Germinal center (tissue), 1 donor: ENCODE results near the gene KLKB1.
A peak's percentile ranks its signal among the peaks of the same experiment; 100 is the strongest.

Experiments
- DNase-seq: peaks from one replicate; pipeline ENCODE4 v3.0.0; 2012; ENCODE audit warnings: mixed read lengths, low spot score

Gene KLKB1

DNA sequence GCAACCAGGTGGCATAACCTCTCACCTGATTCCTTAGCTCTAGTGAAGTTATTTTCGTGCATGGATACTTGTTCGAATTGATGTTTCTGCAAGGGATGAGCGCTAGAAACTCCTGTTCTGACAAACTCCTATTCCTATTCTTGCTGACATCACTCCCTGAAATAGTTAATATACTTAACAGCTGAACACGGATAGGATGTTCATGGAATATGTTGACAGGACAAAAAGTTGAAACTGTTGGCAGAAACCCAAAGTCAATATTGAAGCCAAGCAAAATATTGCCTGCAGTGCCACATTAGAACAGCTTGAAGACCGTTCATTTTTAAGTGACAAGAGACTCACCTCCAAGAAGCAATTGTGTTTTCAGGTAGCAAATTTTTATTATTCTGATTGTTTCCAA lies at the start of gene KLKB1:
TSS of gene KLKB1 (plus strand) at position 287 of the 400 bp plus-strand sequence. CDS start 689 bp downstream, outside the sequence.
- no peak for DNase-seq

DNA sequence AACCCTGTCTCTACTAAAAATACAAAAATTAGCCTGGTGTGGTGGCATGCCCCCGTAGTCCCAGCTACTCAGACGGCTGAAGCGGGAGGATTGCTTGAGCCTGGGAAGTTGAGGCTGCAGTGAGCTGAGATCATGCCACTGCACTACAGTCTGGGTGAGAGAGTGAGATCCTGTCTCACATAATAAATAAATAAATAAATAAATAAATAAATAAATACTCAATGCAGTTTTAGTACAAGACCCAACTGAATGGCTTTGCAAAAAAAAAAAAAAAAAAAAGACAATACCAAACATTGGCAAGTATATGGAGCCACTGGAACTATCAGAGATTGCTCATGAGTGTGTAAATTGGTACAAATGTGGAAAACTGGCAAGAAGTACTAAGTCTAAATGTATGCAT lies 39.2 kb upstream of the KLKB1 start:
- DNase-seq = no peak

DNA sequence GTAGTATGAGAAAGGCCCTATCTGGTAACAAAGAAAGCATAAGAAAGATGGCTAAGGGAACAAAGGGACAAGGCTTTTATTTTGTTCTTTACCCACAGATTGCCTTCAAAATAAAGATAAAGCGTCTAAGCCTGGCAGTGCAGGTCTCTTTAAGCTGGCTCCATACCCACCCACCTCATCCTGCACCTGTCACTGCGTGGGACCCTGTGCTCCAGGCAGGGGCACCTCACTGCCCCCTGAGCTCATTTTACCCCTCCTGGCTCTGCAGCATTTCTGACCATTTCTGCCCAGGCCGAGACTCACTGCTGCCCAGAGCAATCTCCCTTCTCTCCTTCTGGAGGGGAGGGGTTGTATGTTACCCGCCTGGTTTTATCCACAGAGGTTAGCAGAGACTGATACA lies 37.7 kb upstream of the KLKB1 start:
- no peak for DNase-seq

DNA sequence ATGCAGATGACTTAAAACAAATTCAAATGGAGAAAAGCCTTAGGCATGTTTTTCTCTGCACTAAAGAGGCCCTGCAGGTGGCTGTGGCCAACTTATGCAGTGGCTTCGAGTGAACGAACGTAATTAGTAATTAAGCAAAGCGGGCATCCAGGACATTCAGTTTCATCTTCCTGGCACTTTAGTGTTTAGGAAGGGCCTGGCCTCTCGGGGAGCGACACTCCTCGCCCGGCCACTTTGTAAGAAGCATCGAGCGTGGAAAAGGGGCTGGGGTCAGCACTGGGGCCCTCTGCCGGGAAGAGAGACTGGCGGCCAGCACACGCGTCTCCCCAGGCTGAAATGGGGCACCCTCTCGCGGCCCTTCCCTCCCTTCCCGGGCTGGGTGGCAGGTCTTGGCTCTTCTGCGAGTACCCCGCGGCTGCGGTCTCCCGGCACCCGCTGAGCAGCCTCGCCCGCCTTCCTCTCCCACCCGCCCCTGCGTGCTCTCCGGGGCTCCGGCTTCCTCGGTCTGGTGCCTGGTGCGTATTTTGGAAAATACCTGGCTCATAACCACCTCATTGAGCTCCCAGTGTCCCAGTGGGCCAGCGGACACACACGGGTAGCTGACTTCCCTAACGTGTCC lies 36.6 kb upstream of the KLKB1 start:
- DNase-seq = peak; percentile 69

DNA sequence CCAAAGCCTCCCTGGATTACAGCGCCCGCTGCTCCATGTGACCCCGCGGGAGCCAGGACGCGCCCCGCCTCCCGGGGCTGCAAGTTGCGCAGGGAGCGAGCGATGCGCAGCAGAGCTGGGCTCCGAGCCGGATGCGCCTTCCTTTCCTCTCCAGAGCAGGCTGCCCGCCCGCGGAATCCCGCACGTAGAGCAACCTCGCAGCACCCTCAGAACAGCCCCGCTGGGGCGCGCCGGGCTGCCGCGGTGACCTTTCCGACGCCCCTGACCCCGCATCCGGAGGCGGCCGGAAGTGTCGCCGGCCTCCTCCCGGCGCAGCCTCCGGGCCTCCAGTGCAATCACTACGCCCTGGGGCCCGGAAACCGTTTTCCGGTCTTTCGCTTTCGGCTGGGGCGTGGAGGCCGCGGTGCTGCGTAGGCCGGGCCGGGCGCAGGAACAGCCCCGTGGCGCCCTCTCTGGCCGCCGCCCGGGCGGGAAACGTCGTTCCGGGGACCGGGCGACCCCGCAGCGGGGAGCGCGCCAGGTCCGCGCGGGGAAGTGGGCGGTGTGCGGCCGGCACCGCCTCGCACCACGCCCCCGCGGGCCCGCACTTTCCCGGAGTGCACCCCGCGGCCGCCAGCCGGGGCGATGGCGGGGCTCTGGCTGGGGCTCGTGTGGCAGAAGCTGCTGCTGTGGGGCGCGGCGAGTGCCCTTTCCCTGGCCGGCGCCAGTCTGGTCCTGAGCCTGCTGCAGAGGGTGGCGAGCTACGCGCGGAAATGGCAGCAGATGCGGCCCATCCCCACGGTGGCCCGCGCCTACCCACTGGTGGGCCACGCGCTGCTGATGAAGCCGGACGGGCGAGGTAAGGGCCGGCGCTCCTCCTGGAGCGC lies 35.9 kb upstream of the KLKB1 start, which contains the start of gene CYP4V2:
TSS of gene CYP4V2 (plus strand) at position 368 of the 866 bp plus-strand sequence. CDS start at position 625, 257 bp downstream.
- peak; percentile 89 for DNase-seq

DNA sequence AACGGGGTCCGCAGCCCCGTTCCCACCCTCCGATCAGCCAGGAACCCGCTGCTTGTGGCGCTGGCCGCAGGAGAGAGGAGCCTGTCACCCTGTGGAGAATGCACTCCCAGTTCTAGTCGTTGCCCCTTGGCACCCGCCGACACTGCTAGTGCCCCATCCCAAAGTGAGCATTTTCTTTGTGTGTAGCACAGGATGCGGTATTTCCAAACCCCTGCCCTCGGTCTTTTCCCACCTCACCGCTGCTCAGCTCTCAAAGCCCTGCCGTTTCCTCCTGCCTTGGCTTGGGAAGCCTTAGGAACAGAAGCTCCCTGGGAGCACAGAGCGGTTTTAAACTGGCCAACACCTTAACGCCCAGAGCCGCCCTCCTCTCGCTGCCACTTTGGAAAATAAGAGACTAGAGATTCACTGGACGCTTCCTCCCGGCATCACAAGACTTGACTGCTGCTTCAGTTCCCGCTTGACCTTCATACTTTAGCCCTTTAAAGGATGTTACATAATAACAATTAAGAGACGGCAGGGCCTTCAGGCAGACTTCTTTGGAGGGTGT lies 35.2 kb upstream of the KLKB1 start:
- peak; percentile 34 for DNase-seq

DNA sequence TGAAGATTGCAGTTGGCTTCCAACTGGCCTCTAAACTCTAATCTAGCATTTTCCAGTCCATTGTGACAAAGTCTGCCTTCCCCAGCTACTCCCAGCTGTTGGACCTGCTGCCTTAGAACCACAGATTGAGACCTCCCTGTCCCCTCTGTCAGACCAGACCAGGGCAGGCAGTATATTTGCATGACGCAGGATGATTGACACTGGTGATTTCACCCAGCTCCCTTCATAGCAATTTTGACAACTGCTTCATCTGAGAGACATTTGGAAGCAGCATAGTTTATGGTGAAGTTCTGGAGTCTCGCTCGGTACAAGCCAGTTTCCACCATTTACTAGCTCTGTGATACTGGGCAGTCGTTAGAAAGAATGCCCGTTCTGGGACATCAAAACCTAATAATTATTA lies 33.5 kb upstream of the KLKB1 start:
- no peak for DNase-seq

DNA sequence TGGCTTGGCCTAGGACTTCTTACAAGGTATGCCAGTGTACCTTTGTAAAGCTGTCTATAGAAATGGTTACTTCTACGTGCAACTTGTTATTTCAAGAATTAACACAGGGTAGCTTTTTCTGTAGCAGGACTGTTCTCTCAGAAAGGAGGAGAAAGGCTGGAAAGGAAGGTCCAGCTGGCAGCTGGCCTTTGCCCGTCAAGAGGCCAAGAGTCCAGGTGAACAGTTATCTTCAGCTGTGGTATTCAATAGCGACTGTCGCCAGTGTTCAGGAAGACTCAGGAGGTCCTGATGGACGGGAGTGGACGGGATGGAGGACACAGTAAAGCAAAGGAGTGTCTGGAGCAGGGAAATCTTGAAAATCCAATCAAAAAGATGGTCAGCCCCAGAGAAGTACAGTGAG lies 31.2 kb upstream of the KLKB1 start:
- DNase-seq = no peak

DNA sequence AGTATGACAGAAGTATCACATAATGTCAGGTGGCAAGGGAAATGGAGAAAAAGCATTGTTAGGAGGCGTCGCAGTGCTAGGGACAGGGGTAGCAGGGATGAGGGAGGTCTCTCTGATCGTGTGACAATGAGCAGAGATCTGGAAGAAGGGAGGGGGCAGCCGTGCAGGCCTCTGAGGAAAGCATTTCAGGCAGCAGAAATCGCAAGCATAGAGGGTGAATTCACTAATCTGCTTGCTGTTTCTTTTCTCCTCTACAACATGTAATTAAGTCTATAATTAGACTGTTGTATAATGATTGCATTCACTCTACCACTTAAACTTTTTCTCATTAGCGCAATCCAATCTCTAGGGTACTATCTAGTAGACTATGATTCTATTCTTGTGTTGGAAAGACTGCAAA lies 26.8 kb upstream of the KLKB1 start:
- no peak for DNase-seq

DNA sequence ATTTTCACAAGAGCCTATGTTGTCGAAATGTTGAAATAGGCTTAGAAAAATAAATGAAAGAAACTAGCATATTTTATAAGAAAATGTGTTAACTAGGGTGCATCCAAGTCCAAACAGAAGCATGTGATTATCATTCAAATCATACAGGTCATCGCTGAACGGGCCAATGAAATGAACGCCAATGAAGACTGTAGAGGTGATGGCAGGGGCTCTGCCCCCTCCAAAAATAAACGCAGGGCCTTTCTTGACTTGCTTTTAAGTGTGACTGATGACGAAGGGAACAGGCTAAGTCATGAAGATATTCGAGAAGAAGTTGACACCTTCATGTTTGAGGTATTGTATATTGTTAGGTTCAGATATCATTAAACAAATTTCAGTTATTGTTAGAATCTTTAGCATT lies 26.3 kb upstream of the KLKB1 start:
- no peak for DNase-seq

DNA sequence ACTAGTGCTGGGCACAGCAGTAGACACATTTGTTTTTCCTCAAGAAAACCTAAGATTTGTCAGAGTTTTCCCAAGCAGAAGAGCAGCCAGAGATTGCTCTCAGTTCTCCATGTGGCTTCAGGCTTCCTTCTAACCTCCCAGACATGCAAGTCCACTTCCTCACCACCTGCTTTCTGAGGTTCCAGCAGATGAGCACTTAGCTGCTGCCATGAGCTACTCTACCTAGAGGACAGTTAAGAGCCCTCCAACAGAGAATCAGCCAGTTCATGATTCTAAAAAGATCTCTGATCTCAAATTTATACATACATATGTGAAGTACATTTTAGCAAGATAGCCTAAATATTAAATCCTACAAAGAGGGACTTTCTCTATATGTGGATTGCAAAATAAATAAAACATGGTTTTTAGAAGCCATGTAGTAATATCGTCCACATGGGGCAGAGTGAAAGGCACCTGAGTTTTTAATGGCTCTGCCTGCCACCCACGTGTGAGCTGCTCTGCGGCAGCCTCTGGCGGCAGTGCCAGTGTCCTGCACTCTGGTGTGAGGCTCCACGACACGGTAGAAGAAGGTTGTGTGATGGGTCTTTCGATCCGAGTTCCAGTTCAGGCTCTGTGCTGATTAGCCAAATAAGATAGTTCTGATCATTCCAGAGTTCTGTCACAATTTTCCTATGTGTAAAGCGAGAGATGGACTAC lies 25.6 kb upstream of the KLKB1 start:
- peak; percentile 73 for DNase-seq

DNA sequence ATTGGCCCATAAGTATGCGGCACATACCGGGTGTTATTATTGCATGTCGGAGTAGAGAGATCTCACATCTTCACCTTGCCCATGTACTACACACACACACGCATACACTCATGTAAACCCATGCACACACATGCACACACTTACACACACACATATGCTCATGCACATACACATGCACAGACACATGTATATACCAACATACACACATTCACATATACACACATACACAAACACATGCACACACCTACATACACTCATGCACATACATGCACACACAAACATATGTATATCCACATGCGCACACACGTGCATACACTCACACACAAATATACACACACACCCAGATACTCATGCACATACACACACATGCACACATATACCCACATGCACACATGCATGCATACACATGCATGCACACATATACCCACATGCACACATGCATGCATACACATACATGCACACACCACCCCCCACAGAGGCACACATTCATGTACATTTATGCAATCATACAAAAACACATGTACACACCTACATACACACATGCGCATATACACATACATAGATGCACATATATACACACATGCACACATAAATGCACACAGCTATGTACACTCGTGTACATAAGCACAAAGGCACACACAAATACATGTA lies 24.7 kb upstream of the KLKB1 start:
- no peak for DNase-seq

DNA sequence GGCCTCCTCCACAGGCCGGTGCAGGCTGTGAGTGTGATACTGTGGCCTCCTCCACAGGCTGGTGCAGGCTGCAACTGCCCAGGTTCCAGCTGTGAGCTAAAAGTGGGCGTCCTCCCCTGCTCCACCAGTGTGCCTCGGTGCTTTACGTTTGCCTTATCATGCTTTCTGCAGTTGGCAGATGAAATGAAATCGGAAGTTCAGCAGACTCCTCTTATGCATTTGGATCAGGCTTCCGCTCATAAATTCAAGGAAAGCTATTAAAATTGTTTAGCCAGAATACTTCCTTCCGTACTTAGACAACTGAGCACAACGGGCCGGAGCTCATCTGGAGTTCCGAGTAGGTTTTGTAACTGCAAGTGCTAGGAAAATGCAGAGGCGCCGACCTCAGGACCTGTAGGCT lies 23.9 kb upstream of the KLKB1 start:
- no peak for DNase-seq

DNA sequence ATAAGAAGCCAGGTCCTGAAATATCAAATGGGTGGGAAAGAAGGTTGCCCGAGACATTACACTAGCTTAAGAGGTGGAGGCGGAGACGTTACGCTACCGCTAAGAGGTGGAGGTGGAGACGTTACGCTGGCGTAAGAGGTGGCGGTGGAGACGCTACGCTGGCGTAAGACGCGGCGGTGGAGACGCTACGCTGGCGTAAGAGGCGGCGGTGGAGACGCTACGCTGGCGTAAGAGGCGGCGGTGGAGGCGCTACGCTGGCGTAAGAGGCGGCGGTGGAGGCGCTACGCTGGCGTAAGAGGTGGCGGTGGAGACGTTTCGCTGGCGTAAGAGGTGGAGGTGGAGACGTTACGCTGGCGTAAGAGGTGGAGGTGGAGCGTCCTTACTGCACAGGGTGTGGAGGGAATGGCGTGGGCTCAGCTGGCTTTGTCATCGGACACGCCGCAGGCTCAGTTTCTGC lies 23.2 kb upstream of the KLKB1 start:
- DNase-seq = no peak

DNA sequence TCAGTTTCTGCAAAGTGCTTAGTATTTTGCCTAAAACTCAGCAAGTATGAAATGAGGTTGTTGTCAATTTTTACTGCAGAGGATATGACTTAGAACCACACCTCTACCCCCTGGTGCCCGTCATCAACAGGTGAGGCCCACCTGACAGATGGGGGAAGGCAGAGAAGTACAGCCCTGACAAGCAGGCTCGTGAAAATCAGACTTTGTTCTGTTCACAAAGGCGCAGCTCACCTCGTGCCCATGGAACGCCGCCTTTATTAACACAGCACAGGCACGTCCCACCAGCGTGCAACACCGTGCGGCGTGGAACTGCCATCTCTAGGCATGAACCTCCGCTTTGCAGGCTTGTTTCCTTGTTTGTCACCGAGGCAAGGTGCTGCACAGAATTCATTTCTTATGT lies 22.6 kb upstream of the KLKB1 start:
- no peak for DNase-seq

DNA sequence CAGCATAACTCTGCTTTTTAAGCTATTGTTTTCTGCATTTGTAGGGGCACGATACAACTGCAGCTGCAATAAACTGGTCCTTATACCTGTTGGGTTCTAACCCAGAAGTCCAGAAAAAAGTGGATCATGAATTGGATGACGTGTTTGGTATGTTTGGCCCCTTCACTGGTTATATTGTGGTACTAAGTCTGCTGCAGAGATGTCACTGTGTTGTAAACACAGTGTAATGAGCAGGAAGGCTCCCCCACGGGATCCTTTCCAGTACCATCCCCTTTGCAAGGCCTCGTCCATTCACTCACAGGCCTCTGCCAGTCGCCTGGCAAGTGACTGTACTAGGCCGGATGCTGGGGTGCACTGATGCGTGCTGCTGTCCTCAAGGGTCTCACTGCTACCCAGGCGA lies 22.2 kb upstream of the KLKB1 start:
- DNase-seq = no peak

DNA sequence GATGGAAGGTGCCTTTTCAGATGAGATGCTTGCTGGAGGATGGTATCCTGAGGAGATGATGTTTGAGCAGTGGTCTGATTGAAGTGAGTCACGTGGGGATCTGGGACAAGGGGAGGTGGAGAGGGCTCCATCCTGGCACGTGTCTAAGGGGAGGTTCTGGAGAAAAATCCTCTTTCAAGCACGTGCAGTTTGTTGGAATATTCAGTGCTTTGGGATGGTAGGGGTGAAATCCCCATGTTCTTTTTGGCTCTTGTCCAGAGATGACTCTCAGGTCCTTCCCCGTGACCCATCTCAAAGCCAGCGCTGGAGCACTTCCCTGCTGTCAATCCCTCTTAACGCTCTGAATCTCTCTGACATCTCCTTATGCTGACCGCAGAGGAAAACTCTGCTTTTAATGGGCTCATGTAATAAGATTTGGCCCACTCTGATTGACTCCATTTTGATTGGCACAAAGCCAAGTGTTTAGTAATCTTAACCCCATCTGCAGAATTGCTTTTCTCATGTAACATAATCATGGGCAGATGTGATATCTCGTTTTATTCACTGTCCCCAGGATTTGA lies 10.8 kb upstream of the KLKB1 start:
- no peak for DNase-seq

DNA sequence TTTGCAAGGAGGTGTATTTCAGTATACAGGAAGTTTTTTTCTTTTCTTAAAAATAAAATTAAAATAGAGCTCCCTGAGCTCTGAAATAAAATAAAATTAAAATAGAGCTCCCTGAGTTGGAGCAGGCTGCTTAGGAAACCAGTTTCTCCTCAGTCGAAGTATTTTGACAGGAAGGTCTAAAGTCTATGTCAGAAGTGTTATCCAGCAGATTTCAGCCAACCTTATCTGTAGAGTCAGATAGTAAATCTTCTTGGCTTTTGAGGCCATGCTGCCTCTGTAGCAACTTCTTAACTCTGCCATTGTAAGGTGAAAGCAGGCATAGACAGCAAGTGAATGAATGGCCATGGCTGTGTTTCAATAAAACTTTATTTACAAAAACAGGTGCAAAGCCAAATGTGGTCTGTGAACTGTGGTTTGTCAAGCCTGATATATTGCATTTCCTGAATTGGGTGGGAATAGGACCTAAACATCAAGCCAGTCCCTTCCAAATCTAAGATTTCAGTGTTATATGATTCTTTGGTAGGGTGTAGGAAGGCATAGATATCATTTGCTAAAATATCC lies 9.5 kb upstream of the KLKB1 start:
- no peak for DNase-seq

DNA sequence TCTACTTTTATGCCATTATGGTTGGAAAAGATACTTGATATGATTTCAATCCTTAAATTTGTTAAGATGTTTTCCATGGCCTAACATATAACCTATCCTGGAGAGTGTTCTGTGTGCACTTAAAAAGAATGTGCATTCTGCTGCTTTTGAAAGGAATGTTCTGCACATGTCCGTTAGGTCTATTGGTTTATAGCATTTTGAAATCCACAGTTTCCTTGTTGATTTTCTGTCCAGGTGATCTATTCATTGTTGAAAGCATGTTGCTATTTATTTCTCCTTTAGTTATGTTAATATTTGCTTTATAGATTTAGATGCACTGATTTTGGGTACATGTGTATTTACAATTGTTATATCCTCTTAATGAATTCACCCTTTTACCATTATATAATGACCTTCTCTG lies 5.7 kb upstream of the KLKB1 start:
- no peak for DNase-seq

DNA sequence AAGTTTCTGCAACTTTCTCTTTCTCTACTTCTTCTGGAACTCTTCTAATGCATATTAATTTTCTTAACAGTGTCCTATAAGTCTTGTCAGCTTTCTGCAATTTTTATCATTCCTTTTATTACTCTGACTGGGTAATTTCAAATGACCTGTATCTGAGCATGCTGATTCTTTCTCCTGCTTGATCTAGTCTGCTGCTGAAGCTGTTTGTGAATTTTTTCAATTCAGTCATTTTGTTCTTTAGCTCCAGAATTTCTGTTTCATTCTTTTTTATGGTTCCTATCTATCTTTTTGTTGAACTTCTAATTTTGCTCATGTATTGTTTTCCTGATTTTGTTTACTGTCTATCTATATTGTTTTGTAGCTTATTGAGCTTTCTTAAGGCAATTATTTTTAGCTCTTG lies 1.5 kb upstream of the KLKB1 start:
- DNase-seq = no peak

DNA sequence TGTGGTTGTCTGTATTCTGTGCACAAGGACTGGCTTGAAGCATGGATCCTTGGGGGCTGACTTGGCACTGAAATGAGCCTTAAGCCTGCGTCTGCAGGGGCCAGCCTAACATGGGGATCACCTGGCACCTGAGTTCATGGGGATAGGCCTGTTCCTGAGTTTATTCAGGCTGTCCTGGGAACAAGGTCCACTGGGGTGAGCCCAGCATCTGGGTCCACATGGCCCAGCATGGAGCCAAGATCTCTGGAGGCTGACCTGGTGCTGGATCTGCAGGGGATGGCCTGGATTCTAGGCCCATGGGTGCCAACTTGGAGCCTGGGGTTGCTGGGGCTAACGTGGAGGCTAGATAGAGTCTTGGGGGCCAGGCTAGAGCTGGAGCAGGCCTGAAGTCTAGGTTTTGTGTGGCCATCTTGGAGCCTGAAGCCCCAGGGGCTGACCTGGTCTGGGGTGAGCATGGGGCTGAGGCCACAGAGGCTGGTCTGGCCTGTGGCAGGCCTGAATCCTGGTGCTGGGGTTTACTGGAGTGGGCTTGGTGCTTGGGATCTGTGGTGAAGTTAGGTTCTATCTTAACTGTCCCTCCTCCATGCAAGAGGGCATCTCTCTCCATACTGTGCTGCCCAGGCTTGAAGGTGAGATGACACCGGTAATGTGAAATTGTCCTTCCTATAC lies 652 bp upstream of the KLKB1 start:
- no peak for DNase-seq
